HEK293 (cell line): ENCODE measurements around the gene PHACTR1.

Source experiments
- YY1 ChIP-seq: fragments of 450-650 bp; formaldehyde crosslinking; IDR thresholded peaks from 2 replicates; pipeline ENCODE4 v1.5.1; 2018; ENCODE audit warnings: missing biosample characterization, missing genetic modification characterization
- ZBTB7A ChIP-seq: fragments of 450-650 bp; formaldehyde crosslinking; IDR thresholded peaks from 2 replicates; pipeline ENCODE4 v1.5.1; 2016; ENCODE audit warnings: low read depth, missing biosample characterization, missing genetic modification characterization
- ZNF24 ChIP-seq: fragments of 450-650 bp; formaldehyde crosslinking; IDR thresholded peaks from 2 replicates; pipeline ENCODE4 v1.5.1; 2016; ENCODE audit warnings: missing biosample characterization, missing genetic modification characterization
- ZNF398 ChIP-seq: fragments of 450-650 bp; formaldehyde crosslinking; IDR thresholded peaks from 2 replicates; pipeline ENCODE4 v1.5.1; 2017; ENCODE audit warnings: missing biosample characterization, missing genetic modification characterization
- ZNF560 ChIP-seq: fragments of 450-650 bp; formaldehyde crosslinking; IDR thresholded peaks from 2 replicates; pipeline ENCODE4 v1.5.1; 2017; ENCODE audit warnings: missing biosample characterization, missing genetic modification characterization, borderline replicate concordance
- TF ChIP-seq, protein P1 (sequence below): fragments of 450-650 bp; formaldehyde crosslinking; IDR thresholded peaks from 2 replicates; pipeline ENCODE4 v1.5.1; 2016; ENCODE audit warnings: missing biosample characterization, missing genetic modification characterization
- TF ChIP-seq, protein P2 (sequence below): fragments of 450-650 bp; formaldehyde crosslinking; IDR thresholded peaks from 2 replicates; pipeline ENCODE4 v1.5.1; 2016; ENCODE audit warnings: missing biosample characterization, missing genetic modification characterization

GRCh38 chr6:13304580-13305260, 588.2 kb downstream of the PHACTR1 start:
- TF ChIP-seq, protein P1, sequence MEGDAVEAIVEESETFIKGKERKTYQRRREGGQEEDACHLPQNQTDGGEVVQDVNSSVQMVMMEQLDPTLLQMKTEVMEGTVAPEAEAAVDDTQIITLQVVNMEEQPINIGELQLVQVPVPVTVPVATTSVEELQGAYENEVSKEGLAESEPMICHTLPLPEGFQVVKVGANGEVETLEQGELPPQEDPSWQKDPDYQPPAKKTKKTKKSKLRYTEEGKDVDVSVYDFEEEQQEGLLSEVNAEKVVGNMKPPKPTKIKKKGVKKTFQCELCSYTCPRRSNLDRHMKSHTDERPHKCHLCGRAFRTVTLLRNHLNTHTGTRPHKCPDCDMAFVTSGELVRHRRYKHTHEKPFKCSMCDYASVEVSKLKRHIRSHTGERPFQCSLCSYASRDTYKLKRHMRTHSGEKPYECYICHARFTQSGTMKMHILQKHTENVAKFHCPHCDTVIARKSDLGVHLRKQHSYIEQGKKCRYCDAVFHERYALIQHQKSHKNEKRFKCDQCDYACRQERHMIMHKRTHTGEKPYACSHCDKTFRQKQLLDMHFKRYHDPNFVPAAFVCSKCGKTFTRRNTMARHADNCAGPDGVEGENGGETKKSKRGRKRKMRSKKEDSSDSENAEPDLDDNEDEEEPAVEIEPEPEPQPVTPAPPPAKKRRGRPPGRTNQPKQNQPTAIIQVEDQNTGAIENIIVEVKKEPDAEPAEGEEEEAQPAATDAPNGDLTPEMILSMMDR (tag by site-specific recombination) = no peak
- TF ChIP-seq YY1 (tag by site-specific recombination) = no peak
- TF ChIP-seq ZNF560 = no peak
- TF ChIP-seq, protein P2, sequence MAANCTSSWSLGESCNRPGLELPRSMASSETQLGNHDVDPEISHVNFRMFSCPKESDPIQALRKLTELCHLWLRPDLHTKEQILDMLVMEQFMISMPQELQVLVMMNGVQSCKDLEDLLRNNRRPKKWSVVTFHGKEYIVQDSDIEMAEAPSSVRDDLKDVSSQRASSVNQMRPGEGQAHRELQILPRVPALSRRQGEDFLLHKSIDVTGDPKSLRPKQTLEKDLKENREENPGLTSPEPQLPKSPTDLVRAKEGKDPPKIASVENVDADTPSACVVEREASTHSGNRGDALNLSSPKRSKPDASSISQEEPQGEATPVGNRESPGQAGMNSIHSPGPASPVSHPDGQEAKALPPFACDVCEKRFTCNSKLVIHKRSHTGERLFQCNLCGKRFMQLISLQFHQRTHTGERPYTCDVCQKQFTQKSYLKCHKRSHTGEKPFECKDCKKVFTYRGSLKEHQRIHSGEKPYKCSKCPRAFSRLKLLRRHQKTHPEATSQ (tag by site-specific recombination) = no peak
- no peak for TF ChIP-seq ZBTB7A (tag by site-specific recombination)
- TF ChIP-seq ZNF24 (tag by site-specific recombination) = no peak
- no peak for TF ChIP-seq ZNF398 (tag by site-specific recombination)
